CD4-positive, CD25-positive, alpha-beta regulatory T cell (primary cell): ENCODE results near the gene AUTS2. TPM values are rescaled to one million over a fixed set of nuclear protein-coding genes. Genes with fewer than 3 reads are reported as not detected.

ENCODE experiments used
- ATAC-seq, 2 donors: fragments of 150-1000 bp; cut with Tn5 transposase; one replicate each; pipeline ENCODE4 v1.10.0; 2021; ENCODE audit warnings: low read depth in 2 of 2, moderate number of reproducible peaks in 2 of 2, moderate library complexity in 1 of 2
- DNase-seq, 3 donors: peaks; one replicate each; pipeline versions ENCODE4 v3.0.0 to v3.0.0-alpha.2; 2012 to 2022; ENCODE audit warnings: mixed read lengths in 1 of 3
- H3K27ac ChIP-seq: one replicate; pipeline ENCODE4 v1.7.0; 2013; ENCODE audit warnings: mild to moderate bottlenecking, low read length; ENCODE audit not compliant: insufficient read depth, poor library complexity, severe bottlenecking
- H3K27me3 ChIP-seq: one replicate; pipeline ENCODE4 v1.7.0; 2013; ENCODE audit warnings: low read length; ENCODE audit not compliant: control insufficient read depth, insufficient read depth
- H3K36me3 ChIP-seq: one replicate; pipeline ENCODE4 v1.7.0; 2013; ENCODE audit warnings: mild to moderate bottlenecking, low read length, moderate library complexity; ENCODE audit not compliant: control insufficient read depth, insufficient read depth
- H3K4me1 ChIP-seq: 2 replicates; pipeline ENCODE4 v1.7.0; 2013; ENCODE audit warnings: mild to moderate bottlenecking, low read length; ENCODE audit not compliant: insufficient read depth, control insufficient read depth, poor library complexity, severe bottlenecking
- H3K4me3 ChIP-seq: one replicate; pipeline ENCODE4 v1.7.0; 2013; ENCODE audit warnings: low read depth, mild to moderate bottlenecking, low read length, moderate library complexity
- H3K9me3 ChIP-seq, 2 experiments: 1 replicate in 1 of 2; 2 replicates in 1 of 2; pipeline ENCODE4 v1.7.0; 2013; ENCODE audit warnings: low read length in 2 of 2, mild to moderate bottlenecking in 1 of 2, moderate library complexity in 1 of 2; ENCODE audit not compliant: control insufficient read depth in 2 of 2
- H3K27ac Mint-ChIP-seq, 3 donors: one replicate each; pipeline ENCODE4 v1.8.0; 2020 to 2022; ENCODE audit warnings: mild to moderate bottlenecking in 3 of 3, mixed read lengths in 3 of 3, moderate library complexity in 2 of 3
- H3K27me3 Mint-ChIP-seq: one replicate; pipeline ENCODE4 v1.8.0; 2022; ENCODE audit warnings: mild to moderate bottlenecking, mixed read lengths
- H3K36me3 Mint-ChIP-seq: one replicate; pipeline ENCODE4 v1.8.0; 2020; ENCODE audit warnings: mixed read lengths
- H3K4me1 Mint-ChIP-seq, 4 donors: one replicate each; pipeline ENCODE4 v1.8.0; 2020 to 2022; ENCODE audit warnings: mixed read lengths in 4 of 4, mild to moderate bottlenecking in 1 of 4
- H3K4me3 Mint-ChIP-seq, 4 donors: one replicate each; pipeline ENCODE4 v1.8.0; 2020 to 2022; ENCODE audit warnings: mild to moderate bottlenecking in 4 of 4, mixed read lengths in 4 of 4, moderate library complexity in 3 of 4
- H3K9me3 Mint-ChIP-seq, 7 donors: one replicate each; pipeline ENCODE4 v1.8.0; 2020 to 2022; ENCODE audit warnings: mixed read lengths in 7 of 7, mild to moderate bottlenecking in 3 of 7, moderate library complexity in 2 of 7
- polyA plus RNA-seq, 4 donors: library from polyadenylated mRNA; unstranded; fragments of 300-500 nt; fragmentation: Illumina TruSeq; gene quantifications; one replicate each; pipeline ENCODE4 v1.2.3, GENCODE V29; 2021
- total RNA-seq: library from RNA; stranded (reverse); gene quantifications from one replicate; pipeline ENCODE4 v1.2.3, GENCODE V29; 2022

The AUTS2 gene
- total and polyA plus RNA-seq, 5 donors from 2014 or later: 0.47 to 32.4 (median 0.74) TPM

- Histone ChIP-seq H3K27ac (no peak overlapping the region), H3K4me3 (no peak overlapping the region), H3K9me3 (no peaks in the 10 kb centered on the region), H3K27me3 (no peaks in the 10 kb centered on the region), H3K4me1 (no peaks in the 10 kb centered on the region), H3K36me3 (no peaks in the 10 kb centered on the region)
- Mint-ChIP-seq H3K27me3 (peaks cover 4% of the 10 kb centered on the region), H3K4me3 (no peak overlapping the region), H3K4me1 (peaks cover 0 to 11% (median 5%) of the 10 kb centered on the region in 4 donors), H3K36me3 (no peaks in the 10 kb centered on the region), H3K9me3 (peaks cover 0 to 6% (median 4%) of the 10 kb centered on the region in 7 donors), H3K27ac (no peak overlapping the region)
- ATAC-seq (no peak), DNase-seq (no peak)
These were observed 578.9 kb downstream of the AUTS2 start for GRCh38 chr7:70177166-70177565.

- Histone ChIP-seq H3K27me3 (no peaks in the 10 kb centered on the region), H3K27ac (no peak overlapping the region), H3K36me3 (no peaks in the 10 kb centered on the region), H3K4me1 (no peaks in the 10 kb centered on the region), H3K9me3 (no peaks in the 10 kb centered on the region), H3K4me3 (no peak overlapping the region)
- Mint-ChIP-seq H3K36me3 (no peaks in the 10 kb centered on the region), H3K4me1 (peaks cover 0 to 11% (median 5%) of the 10 kb centered on the region in 4 donors), H3K27ac (no peak overlapping the region), H3K27me3 (peaks cover 4% of the 10 kb centered on the region), H3K9me3 (peaks cover 0 to 8% (median 4%) of the 10 kb centered on the region in 7 donors), H3K4me3 (peak overlapping the region in 1 of 4 donors; percentile 7)
- DNase-seq (no peak), ATAC-seq (no peak)
These were observed 579.9 kb downstream of the AUTS2 start for GRCh38 chr7:70178211-70178610.

- Mint-ChIP-seq H3K4me3 (no peak overlapping the region), H3K27me3 (peaks cover 2% of the 10 kb centered on the region), H3K27ac (no peak overlapping the region), H3K36me3 (no peaks in the 10 kb centered on the region), H3K4me1 (peaks cover 0 to 11% (median 5%) of the 10 kb centered on the region in 4 donors), H3K9me3 (peaks cover 0 to 6% (median 2%) of the 10 kb centered on the region in 7 donors)
- Histone ChIP-seq H3K36me3 (no peaks in the 10 kb centered on the region), H3K9me3 (no peaks in the 10 kb centered on the region), H3K4me3 (no peak overlapping the region), H3K27ac (no peak overlapping the region), H3K4me1 (no peaks in the 10 kb centered on the region), H3K27me3 (no peaks in the 10 kb centered on the region)
- DNase-seq (no peak), ATAC-seq (no peak)
These were observed 580.5 kb downstream of the AUTS2 start for GRCh38 chr7:70178787-70179186.

- Mint-ChIP-seq H3K9me3 (peaks cover 0 to 10% (median 5%) of the 10 kb centered on the region in 7 donors), H3K4me1 (peaks cover 0 to 11% (median 5%) of the 10 kb centered on the region in 4 donors), H3K36me3 (no peaks in the 10 kb centered on the region), H3K4me3 (no peak overlapping the region), H3K27ac (no peak overlapping the region), H3K27me3 (no peaks in the 10 kb centered on the region)
- H3K36me3 ChIP-seq: no peaks in the 10 kb centered on the region
- H3K4me3 ChIP-seq: no peak overlapping the region
- DNase-seq (no peak), ATAC-seq (no peak)
- H3K4me1 ChIP-seq: no peaks in the 10 kb centered on the region
- H3K9me3 ChIP-seq: no peaks in the 10 kb centered on the region
- H3K27ac ChIP-seq: no peak overlapping the region
- no peaks in the 10 kb centered on the region for H3K27me3 ChIP-seq
These were observed 584.2 kb downstream of the AUTS2 start for GRCh38 chr7:70182521-70182920.

GRCh38 chr7:70183278-70183677 is 585.0 kb downstream of the AUTS2 start:
- no peak overlapping the region for H3K27ac ChIP-seq
- DNase-seq: no peak
- H3K27me3 ChIP-seq: no peaks in the 10 kb centered on the region
- Mint-ChIP-seq H3K27ac (no peak overlapping the region), H3K36me3 (no peaks in the 10 kb centered on the region), H3K4me1 (peaks cover 0 to 6% (median 2%) of the 10 kb centered on the region in 4 donors), H3K9me3 (peaks cover 0 to 14% (median 7%) of the 10 kb centered on the region in 7 donors), H3K4me3 (peak overlapping the region in 1 of 4 donors; percentile 24), H3K27me3 (no peaks in the 10 kb centered on the region)
- no peaks in the 10 kb centered on the region for H3K9me3 ChIP-seq
- H3K4me3 ChIP-seq: no peak overlapping the region
- H3K36me3 ChIP-seq: no peaks in the 10 kb centered on the region
- H3K4me1 ChIP-seq: no peaks in the 10 kb centered on the region
- no peak for ATAC-seq

- DNase-seq (no peak), ATAC-seq (no peak)
- Histone ChIP-seq H3K27me3 (no peaks in the 10 kb centered on the region), H3K36me3 (no peaks in the 10 kb centered on the region), H3K9me3 (no peaks in the 10 kb centered on the region), H3K4me1 (no peaks in the 10 kb centered on the region), H3K27ac (no peak overlapping the region), H3K4me3 (no peak overlapping the region)
- Mint-ChIP-seq H3K36me3 (no peaks in the 10 kb centered on the region), H3K4me3 (no peak overlapping the region), H3K9me3 (peaks cover 0 to 12% (median 3%) of the 10 kb centered on the region in 7 donors), H3K27ac (no peak overlapping the region), H3K27me3 (no peaks in the 10 kb centered on the region), H3K4me1 (no peaks in the 10 kb centered on the region)
These were observed 590.8 kb downstream of the AUTS2 start for GRCh38 chr7:70188901-70189650.

GRCh38 chr7:70189776-70190175 is 591.5 kb downstream of the AUTS2 start:
- no peak overlapping the region for H3K4me3 Mint-ChIP-seq
- peaks cover 0 to 12% (median 4%) of the 10 kb centered on the region in 7 donors for H3K9me3 Mint-ChIP-seq
- no peak overlapping the region for H3K27ac Mint-ChIP-seq
- Histone ChIP-seq H3K4me1 (no peaks in the 10 kb centered on the region), H3K9me3 (no peaks in the 10 kb centered on the region), H3K27me3 (no peaks in the 10 kb centered on the region), H3K36me3 (no peaks in the 10 kb centered on the region), H3K27ac (no peak overlapping the region), H3K4me3 (no peak overlapping the region)
- no peaks in the 10 kb centered on the region for H3K36me3 Mint-ChIP-seq
- ATAC-seq (no peak), DNase-seq (no peak)
- no peaks in the 10 kb centered on the region for H3K27me3 Mint-ChIP-seq
- no peaks in the 10 kb centered on the region for H3K4me1 Mint-ChIP-seq

GRCh38 chr7:70190281-70190680 is 592.0 kb downstream of the AUTS2 start:
- Mint-ChIP-seq H3K27ac (no peak overlapping the region), H3K4me3 (no peak overlapping the region), H3K36me3 (no peaks in the 10 kb centered on the region), H3K9me3 (peaks cover 0 to 10% (median 7%) of the 10 kb centered on the region in 7 donors), H3K27me3 (no peaks in the 10 kb centered on the region), H3K4me1 (no peaks in the 10 kb centered on the region)
- no peak for ATAC-seq
- no peaks in the 10 kb centered on the region for H3K36me3 ChIP-seq
- no peaks in the 10 kb centered on the region for H3K27me3 ChIP-seq
- DNase-seq: no peak
- no peaks in the 10 kb centered on the region for H3K9me3 ChIP-seq
- no peak overlapping the region for H3K27ac ChIP-seq
- no peak overlapping the region for H3K4me3 ChIP-seq
- no peaks in the 10 kb centered on the region for H3K4me1 ChIP-seq
